Measurements from ENCODE around the gene BID. TPM values are rescaled to one million over a fixed set of nuclear protein-coding genes. Genes with fewer than 3 reads are reported as not detected.

The BID gene
- total and polyA plus RNA-seq, 2 of the 8 experiments (the other 6 are each of a cell fraction or from before 2014, with no cell fraction given): 39.3 to 114 TPM

DNA sequence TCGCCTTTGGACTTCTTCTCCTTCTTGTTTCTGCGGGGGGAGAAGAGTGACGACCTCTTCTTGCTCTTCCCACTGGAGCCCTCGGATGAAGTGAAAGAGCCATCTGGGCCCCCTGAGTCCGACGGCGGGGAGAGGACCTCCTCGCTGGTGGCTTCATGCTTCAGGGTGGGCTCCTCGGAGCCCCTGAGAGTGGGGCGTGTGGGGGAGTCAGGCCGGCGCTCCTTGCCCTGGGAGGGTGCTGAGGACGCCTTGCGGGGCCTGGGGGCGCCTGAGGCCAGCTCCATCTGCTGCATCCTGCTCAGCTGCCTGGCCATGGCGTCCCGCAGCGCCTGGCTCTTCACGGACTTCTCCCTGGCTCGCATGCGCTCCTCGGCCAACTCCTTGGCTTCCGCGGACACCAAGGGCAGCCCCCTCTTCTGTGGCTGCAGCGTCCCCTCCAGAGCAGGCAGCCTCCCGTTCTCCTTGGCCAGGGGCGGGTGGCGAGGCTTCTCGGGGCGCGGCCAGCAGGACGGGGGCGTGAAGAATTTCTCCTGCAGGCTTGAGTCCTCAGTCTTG is 43.3 kb upstream of the BID start (continued):
- TF ChIP-seq SRF (IDR thresholded peaks at IDR 0.05; ENCODE audit: low read depth, low read length): no peak
- TF ChIP-seq CTBP2 (IDR thresholded peaks at IDR 0.05; ENCODE audit: borderline replicate concordance, insufficient read depth, insufficient read length, low read length): no peak
